HepG2 (cell line): Measurements from ENCODE around the gene HSPA1A.

ENCODE experiments used
- GABPB1 ChIP-seq: IDR thresholded peaks from 2 replicates; pipeline ENCODE4 v1.6.1; 2016; ENCODE audit warnings: mild to moderate bottlenecking, missing genetic modification reagents, moderate library complexity, missing compliant biosample characterization
- HMGXB4 ChIP-seq, 2 experiments: sonication (generic) in 1 of 2; formaldehyde crosslinking in 1 of 2; IDR thresholded peaks; 2 replicates each; pipeline versions ENCODE4 v1.4.0 to v1.6.1; 2018 to 2020; ENCODE audit warnings: missing genetic modification reagents in 2 of 2, borderline replicate concordance in 1 of 2, low read depth in 1 of 2, mild to moderate bottlenecking in 1 of 2, missing biosample characterization in 1 of 2
- NFIC ChIP-seq: IDR thresholded peaks from 2 replicates; pipeline ENCODE4 v1.6.1; 2012; ENCODE audit warnings: mild to moderate bottlenecking, low read length, inconsistent platforms
- NR2F6 ChIP-seq, 2 experiments: IDR thresholded peaks; 2 replicates each; pipeline ENCODE4 v1.6.1; 2016; ENCODE audit warnings: antibody characterized with exemption in 1 of 2, mild to moderate bottlenecking in 1 of 2
- TCF7 ChIP-seq: sonication (generic); IDR thresholded peaks from 2 replicates; pipeline ENCODE4 v1.6.1; 2016; ENCODE audit warnings: antibody characterized with exemption, low read depth
- TP53 ChIP-seq: sonication (generic); formaldehyde crosslinking; conservative IDR thresholded peaks from 2 replicates; pipeline ENCODE4 v1.4.0; 2020; ENCODE audit warnings: missing genetic modification reagents
- ZBTB7A ChIP-seq: sonication (generic); formaldehyde crosslinking; IDR thresholded peaks from 2 replicates; pipeline ENCODE4 v1.8.0; 2022; ENCODE audit warnings: mild to moderate bottlenecking, missing genetic modification reagents
- ZNF180 ChIP-seq: sonication (generic); formaldehyde crosslinking; IDR thresholded peaks from 2 replicates; pipeline ENCODE4 v1.4.0; 2020; ENCODE audit warnings: low read depth, missing genetic modification reagents, borderline replicate concordance
- ZNF687 ChIP-seq: sonication (generic); formaldehyde crosslinking; IDR thresholded peaks from 2 replicates; pipeline ENCODE4 v1.5.1; 2020; ENCODE audit warnings: mild to moderate bottlenecking, missing genetic modification reagents, moderate library complexity
- ZSCAN20 ChIP-seq: sonication (generic); formaldehyde crosslinking; IDR thresholded peaks from 2 replicates; pipeline ENCODE4 v1.4.0; 2020; ENCODE audit warnings: missing genetic modification reagents, mild to moderate bottlenecking, borderline replicate concordance
- TF ChIP-seq, protein P1 (sequence below): sonication (generic); formaldehyde crosslinking; IDR thresholded peaks from 2 replicates; pipeline ENCODE4 v1.4.0; 2020; ENCODE audit warnings: missing genetic modification reagents
- TF ChIP-seq, protein P2 (sequence below): sonication (generic); formaldehyde crosslinking; IDR thresholded peaks from 2 replicates; pipeline ENCODE4 v1.4.0; 2020; ENCODE audit warnings: missing genetic modification reagents
- TF ChIP-seq, protein P3 (sequence below): sonication (generic); formaldehyde crosslinking; IDR thresholded peaks from 2 replicates; pipeline ENCODE4 v1.5.0; 2020; ENCODE audit warnings: mild to moderate bottlenecking, missing genetic modification reagents, moderate library complexity

- TF ChIP-seq, protein P1, sequence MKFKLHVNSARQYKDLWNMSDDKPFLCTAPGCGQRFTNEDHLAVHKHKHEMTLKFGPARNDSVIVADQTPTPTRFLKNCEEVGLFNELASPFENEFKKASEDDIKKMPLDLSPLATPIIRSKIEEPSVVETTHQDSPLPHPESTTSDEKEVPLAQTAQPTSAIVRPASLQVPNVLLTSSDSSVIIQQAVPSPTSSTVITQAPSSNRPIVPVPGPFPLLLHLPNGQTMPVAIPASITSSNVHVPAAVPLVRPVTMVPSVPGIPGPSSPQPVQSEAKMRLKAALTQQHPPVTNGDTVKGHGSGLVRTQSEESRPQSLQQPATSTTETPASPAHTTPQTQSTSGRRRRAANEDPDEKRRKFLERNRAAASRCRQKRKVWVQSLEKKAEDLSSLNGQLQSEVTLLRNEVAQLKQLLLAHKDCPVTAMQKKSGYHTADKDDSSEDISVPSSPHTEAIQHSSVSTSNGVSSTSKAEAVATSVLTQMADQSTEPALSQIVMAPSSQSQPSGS (CRISPR knock-in tag) = no peak
- TF ChIP-seq GABPB1 (CRISPR knock-in tag) (no peak), NFIC (no peak), NR2F6 (IDR thresholded peaks at IDR 0.05) (no peak), NR2F6 (CRISPR knock-in tag; IDR thresholded peaks at IDR 0.05) (no peak), ZSCAN20 (CRISPR knock-in tag) (no peak), ZNF180 (no peak), HMGXB4 (CRISPR knock-in tag; IDR thresholded peaks at IDR 0.05; ENCODE audit: borderline replicate concordance in 1 of 2, low read depth in 1 of 2) (no peak), TCF7 (no peak), ZNF687 (CRISPR knock-in tag) (no peak), TP53 (CRISPR knock-in tag) (no peak), ZBTB7A (no peak)
- TF ChIP-seq, protein P2, sequence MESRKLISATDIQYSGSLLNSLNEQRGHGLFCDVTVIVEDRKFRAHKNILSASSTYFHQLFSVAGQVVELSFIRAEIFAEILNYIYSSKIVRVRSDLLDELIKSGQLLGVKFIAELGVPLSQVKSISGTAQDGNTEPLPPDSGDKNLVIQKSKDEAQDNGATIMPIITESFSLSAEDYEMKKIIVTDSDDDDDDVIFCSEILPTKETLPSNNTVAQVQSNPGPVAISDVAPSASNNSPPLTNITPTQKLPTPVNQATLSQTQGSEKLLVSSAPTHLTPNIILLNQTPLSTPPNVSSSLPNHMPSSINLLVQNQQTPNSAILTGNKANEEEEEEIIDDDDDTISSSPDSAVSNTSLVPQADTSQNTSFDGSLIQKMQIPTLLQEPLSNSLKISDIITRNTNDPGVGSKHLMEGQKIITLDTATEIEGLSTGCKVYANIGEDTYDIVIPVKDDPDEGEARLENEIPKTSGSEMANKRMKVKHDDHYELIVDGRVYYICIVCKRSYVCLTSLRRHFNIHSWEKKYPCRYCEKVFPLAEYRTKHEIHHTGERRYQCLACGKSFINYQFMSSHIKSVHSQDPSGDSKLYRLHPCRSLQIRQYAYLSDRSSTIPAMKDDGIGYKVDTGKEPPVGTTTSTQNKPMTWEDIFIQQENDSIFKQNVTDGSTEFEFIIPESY (CRISPR knock-in tag) = no peak
- TF ChIP-seq, protein P3, sequence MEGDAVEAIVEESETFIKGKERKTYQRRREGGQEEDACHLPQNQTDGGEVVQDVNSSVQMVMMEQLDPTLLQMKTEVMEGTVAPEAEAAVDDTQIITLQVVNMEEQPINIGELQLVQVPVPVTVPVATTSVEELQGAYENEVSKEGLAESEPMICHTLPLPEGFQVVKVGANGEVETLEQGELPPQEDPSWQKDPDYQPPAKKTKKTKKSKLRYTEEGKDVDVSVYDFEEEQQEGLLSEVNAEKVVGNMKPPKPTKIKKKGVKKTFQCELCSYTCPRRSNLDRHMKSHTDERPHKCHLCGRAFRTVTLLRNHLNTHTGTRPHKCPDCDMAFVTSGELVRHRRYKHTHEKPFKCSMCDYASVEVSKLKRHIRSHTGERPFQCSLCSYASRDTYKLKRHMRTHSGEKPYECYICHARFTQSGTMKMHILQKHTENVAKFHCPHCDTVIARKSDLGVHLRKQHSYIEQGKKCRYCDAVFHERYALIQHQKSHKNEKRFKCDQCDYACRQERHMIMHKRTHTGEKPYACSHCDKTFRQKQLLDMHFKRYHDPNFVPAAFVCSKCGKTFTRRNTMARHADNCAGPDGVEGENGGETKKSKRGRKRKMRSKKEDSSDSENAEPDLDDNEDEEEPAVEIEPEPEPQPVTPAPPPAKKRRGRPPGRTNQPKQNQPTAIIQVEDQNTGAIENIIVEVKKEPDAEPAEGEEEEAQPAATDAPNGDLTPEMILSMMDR (CRISPR knock-in tag) = no peak
These were observed 34.7 kb upstream of the HSPA1A start for GRCh38 chr6:31780507-31781243.
